GM20000 (cell line): ENCODE data around the gene THOC3.
"Not testable (repeated sequence)": the region's sequence is repeated elsewhere in the genome, so short reads cannot be mapped to it uniquely, and the experiment has no call there.

Experiments
- DNase-seq: peaks from one replicate; pipeline ENCODE4 v3.0.0; 2012; ENCODE audit warnings: low spot score
- TF ChIP-seq, protein P1 (sequence below): IDR thresholded peaks from 2 replicates; pipeline ENCODE4 v1.5.1; 2012; ENCODE audit warnings: mild to moderate bottlenecking, control low read depth; ENCODE audit errors: extremely low read depth, missing control alignments

The THOC3 gene

GRCh38 chr5:175940632-175941031 is 27.5 kb downstream of the THOC3 start:
- DNase-seq = not testable (repeated sequence)

GRCh38 chr5:175938489-175938888 is 29.6 kb downstream of the THOC3 start:
- DNase-seq = not testable (repeated sequence)

- not testable (repeated sequence) for DNase-seq
Observed at GRCh38 chr5:175928752-175929151, 39.4 kb downstream of the THOC3 start.

- DNase-seq = not testable (repeated sequence)
Observed at GRCh38 chr5:175925106-175925505, 43.0 kb downstream of the THOC3 start.

GRCh38 chr5:175922192-175922885 is 45.8 kb downstream of the THOC3 start:
- TF ChIP-seq, protein P1, sequence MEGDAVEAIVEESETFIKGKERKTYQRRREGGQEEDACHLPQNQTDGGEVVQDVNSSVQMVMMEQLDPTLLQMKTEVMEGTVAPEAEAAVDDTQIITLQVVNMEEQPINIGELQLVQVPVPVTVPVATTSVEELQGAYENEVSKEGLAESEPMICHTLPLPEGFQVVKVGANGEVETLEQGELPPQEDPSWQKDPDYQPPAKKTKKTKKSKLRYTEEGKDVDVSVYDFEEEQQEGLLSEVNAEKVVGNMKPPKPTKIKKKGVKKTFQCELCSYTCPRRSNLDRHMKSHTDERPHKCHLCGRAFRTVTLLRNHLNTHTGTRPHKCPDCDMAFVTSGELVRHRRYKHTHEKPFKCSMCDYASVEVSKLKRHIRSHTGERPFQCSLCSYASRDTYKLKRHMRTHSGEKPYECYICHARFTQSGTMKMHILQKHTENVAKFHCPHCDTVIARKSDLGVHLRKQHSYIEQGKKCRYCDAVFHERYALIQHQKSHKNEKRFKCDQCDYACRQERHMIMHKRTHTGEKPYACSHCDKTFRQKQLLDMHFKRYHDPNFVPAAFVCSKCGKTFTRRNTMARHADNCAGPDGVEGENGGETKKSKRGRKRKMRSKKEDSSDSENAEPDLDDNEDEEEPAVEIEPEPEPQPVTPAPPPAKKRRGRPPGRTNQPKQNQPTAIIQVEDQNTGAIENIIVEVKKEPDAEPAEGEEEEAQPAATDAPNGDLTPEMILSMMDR = no peak
- DNase-seq = no peak

DNA sequence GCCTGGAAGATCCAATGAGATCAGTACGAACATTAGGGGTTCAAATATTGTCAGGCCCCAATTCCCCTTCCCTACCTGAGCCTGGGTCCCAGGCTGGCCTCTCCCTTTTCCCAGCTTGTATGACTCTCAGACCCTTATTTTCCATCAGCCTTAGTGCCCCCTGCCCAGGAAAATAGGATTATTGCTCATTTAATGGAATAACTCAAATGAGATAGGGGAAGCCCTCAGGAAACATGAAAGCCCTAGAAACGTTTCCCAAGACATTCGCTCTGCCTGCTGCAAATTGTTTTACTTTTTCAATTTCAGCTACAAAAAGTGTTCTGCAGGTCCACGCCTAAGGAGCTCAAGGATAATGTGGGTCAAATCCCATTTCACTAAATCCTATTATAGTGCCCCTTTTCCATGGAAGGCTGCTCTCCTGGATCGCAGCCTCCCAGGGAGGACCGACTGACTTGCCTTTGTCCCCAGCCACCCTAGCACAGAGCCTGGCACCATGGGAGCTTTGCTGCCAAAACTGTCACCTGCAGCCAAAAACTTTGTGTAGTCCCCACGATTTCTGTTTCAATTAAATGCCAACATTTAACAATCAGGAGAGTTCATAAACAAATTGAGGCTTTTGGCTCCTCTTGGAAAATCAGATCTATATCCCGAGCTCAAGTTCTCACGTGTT is 46.9 kb downstream of the THOC3 start:
- TF ChIP-seq, protein P1 = no peak
- no peak for DNase-seq

DNA sequence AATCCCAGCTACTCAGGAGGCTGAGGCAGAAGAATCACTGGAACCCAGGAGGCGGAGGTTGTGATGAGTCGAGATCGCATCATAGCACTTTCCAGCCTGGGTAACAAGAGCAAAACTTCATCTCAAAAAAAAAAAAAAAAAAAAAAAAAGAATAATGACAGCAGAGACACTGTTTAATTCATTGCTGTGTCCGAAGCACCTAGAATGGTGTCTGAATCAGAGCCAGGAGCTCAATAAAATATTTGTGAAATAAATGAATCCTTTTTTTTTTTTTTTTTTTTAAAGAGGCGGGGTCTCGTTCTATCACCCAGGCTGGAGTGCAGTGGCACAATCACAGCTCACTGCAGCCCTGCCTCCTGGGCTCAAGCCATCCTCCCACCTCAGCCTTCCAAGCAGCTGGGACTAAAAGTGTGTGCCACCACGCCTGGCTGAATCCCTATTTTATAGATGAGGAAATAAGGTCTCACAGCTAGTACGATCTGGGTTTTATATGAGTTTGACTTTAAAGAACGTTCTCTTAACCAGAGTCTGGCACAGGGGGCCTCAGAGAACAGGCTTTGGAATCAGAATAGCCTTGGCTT is 47.8 kb downstream of the THOC3 start:
- TF ChIP-seq, protein P1 = no peak
- no peak for DNase-seq

- DNase-seq = not testable (repeated sequence)
Observed at GRCh38 chr5:175915066-175916037, 52.8 kb downstream of the THOC3 start.

DNA sequence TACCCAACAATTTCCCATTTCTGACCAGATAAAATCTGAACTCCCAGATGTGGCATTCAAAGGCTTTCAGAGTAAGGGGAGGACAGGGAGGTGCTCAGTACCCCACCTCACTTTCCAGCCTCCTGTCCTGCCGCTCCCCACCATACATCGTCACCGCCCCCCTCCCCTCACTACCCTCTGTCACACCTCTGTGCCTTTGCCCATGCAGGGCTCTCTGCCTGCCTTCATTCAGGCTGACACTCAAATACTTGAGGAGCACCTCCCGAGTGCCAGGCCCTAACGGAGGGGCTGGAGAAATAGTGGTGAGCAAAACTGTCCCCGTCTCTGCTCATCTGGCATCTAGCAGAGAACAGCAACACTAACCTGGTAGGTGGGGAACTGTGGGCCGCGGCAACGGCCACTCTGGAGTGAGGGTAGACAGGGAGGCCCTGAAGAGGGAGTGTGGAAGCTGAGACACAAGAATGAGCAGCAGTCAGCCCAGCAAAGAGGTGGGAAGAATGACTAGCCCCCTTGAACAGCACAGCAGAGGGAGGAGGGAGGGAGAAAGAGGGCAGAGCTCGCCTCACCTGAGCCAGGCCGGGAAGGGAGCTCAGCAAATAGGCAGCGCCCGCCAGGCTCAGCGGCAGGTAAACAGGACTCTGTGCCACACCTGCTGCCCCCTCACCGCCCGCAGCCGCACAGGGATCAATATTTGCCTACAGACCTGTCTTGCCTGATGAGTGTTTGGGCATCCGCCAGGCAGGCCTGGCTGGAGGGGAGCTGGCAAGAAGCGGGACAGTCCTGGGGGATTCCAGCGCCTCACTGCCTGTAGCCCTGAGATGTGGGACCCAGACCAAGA is 54.1 kb downstream of the THOC3 start:
- not testable (repeated sequence) for DNase-seq

DNA sequence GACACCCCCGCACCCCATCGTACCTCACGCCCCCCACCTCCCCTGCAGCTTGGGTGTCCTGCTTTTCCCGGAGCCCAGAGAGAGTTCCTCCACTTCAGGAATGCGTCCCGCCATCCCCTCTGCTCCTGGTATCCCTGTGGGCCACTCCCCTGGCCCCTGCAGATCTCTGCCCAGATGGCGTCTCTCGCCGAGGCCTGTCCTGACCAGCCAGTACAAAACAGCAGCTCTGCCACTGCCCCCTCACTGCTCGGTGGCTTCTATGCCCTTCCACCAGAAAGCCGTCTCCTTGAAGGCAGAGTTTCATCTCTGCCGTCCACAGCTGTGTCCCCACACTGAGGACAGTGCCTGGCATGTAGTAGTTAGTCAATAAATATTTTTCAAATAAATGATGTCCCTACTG is 58.0 kb downstream of the THOC3 start:
- DNase-seq = not testable (repeated sequence)
